ENCODE results near the gene FRMD1. TPM values are rescaled to one million over a fixed set of nuclear protein-coding genes. Genes with fewer than 3 reads are reported as not detected.

FRMD1 gene
- total RNA-seq, 4 donors from 2014 or later: 9.9 to 14.4 (median 12.5) TPM

- no peak for DNase-seq (ENCODE audit: low spot score in 2 of 2)
- H3K27ac ChIP-seq: no peak overlapping the region
Measured at GRCh38 chr6:168040856-168041496, 38.0 kb downstream of the FRMD1 start.

GRCh38 chr6:168039849-168040248, 39.2 kb downstream of the FRMD1 start:
- DNase-seq (ENCODE audit: low spot score in 2 of 2): no peak
- peaks cover 0 to 15% (median 2%) of the 10 kb centered on the region in 4 donors for H3K4me1 ChIP-seq
- WGBS, 2 donors: 86 to 89% methylated on average over 13 of the region's 13 CpGs
- no peaks in the 10 kb centered on the region for H3K36me3 ChIP-seq
- H3K9me3 ChIP-seq: peaks cover 0 to 37% (median 5%) of the 10 kb centered on the region in 4 donors
- H3K27me3 ChIP-seq: no peaks in the 10 kb centered on the region
- TF ChIP-seq EP300 (IDR thresholded peaks at IDR 0.05) (no peak), POLR2A (IDR thresholded peaks at IDR 0.05) (no peak), CTCF (IDR thresholded peaks at IDR 0.05) (no peak)
- H3K4me3 ChIP-seq: no peak overlapping the region
- no peak overlapping the region for H3K27ac ChIP-seq

More at GRCh38 chr6:168040856-168041496, 38.0 kb downstream of the FRMD1 start:
- 93 to 97% methylated on average over 15 of the region's 15 CpGs for WGBS, 2 donors
- Histone ChIP-seq H3K27me3 (no peaks in the 10 kb centered on the region), H3K4me1 (peaks cover 0 to 4% (median 0%) of the 10 kb centered on the region in 4 donors), H3K36me3 (no peaks in the 10 kb centered on the region), H3K4me3 (no peak overlapping the region), H3K9me3 (peaks cover 0 to 37% (median 5%) of the 10 kb centered on the region in 4 donors)
- no peak for TF ChIP-seq CTCF (IDR thresholded peaks at IDR 0.05)
- TF ChIP-seq POLR2A (IDR thresholded peaks at IDR 0.05): no peak
- TF ChIP-seq EP300 (IDR thresholded peaks at IDR 0.05): no peak

- Histone ChIP-seq H3K4me1 (peaks cover 0 to 16% (median 2%) of the 10 kb centered on the region in 4 donors), H3K9me3 (peaks cover 0 to 37% (median 5%) of the 10 kb centered on the region in 4 donors), H3K27me3 (no peaks in the 10 kb centered on the region), H3K27ac (no peak overlapping the region), H3K4me3 (no peak overlapping the region), H3K36me3 (no peaks in the 10 kb centered on the region)
- TF ChIP-seq POLR2A (IDR thresholded peaks at IDR 0.05) (no peak), EP300 (IDR thresholded peaks at IDR 0.05) (no peak), CTCF (IDR thresholded peaks at IDR 0.05) (no peak)
- no peak for DNase-seq (ENCODE audit: low spot score in 2 of 2)
- 96% methylated on average over 4 of the region's 4 CpGs for WGBS, 2 donors
Measured at GRCh38 chr6:168039301-168039700, 39.7 kb downstream of the FRMD1 start.

- Histone ChIP-seq H3K27ac (no peak overlapping the region), H3K36me3 (no peaks in the 10 kb centered on the region), H3K4me3 (no peak overlapping the region), H3K27me3 (no peaks in the 10 kb centered on the region), H3K9me3 (peaks cover 0 to 37% (median 5%) of the 10 kb centered on the region in 4 donors), H3K4me1 (peaks cover 0 to 16% (median 2%) of the 10 kb centered on the region in 4 donors)
- no peak for TF ChIP-seq CTCF (IDR thresholded peaks at IDR 0.05)
- 94 to 95% methylated on average over 13 of the region's 13 CpGs for WGBS, 2 donors
- DNase-seq (ENCODE audit: low spot score in 2 of 2): no peak
Measured at GRCh38 chr6:168038576-168039140, 40.4 kb downstream of the FRMD1 start.

GRCh38 chr6:168037856-168038255, 41.2 kb downstream of the FRMD1 start:
- H3K4me1 ChIP-seq: peaks cover 0 to 16% (median 2%) of the 10 kb centered on the region in 4 donors
- H3K27me3 ChIP-seq: no peaks in the 10 kb centered on the region
- 85 to 95% methylated on average over 5 of the region's 5 CpGs for WGBS, 2 donors
- no peak for DNase-seq (ENCODE audit: low spot score in 2 of 2)
- H3K27ac ChIP-seq: no peak overlapping the region
- H3K4me3 ChIP-seq: no peak overlapping the region
- no peaks in the 10 kb centered on the region for H3K36me3 ChIP-seq
- peaks cover 0 to 37% (median 5%) of the 10 kb centered on the region in 4 donors for H3K9me3 ChIP-seq
- TF ChIP-seq POLR2A (IDR thresholded peaks at IDR 0.05) (no peak), CTCF (IDR thresholded peaks at IDR 0.05) (no peak), EP300 (IDR thresholded peaks at IDR 0.05) (no peak)
